Measurements from ENCODE around the gene SNAPC4.
"Not testable (repeated sequence)": the region's sequence is repeated elsewhere in the genome, so short reads cannot be mapped to it uniquely, and the experiment has no call there.

The SNAPC4 gene

GRCh38 chr9:136352682-136353081 lies 47.3 kb downstream of the SNAPC4 start:
- DNase-seq: no peak

GRCh38 chr9:136351868-136352267 lies 48.1 kb downstream of the SNAPC4 start:
- not testable (repeated sequence) for DNase-seq

- DNase-seq: no peak
Observed at GRCh38 chr9:136351252-136351800, 48.6 kb downstream of the SNAPC4 start.
